SK-N-SH (cell line): ENCODE results near the gene SPOCK1. TPM values are rescaled to one million over a fixed set of nuclear protein-coding genes. Genes with fewer than 3 reads are reported as not detected.

ENCODE experiments used
- CTCF ChIA-PET: fragments of 300-600, 350-600 bp; formaldehyde crosslinking; extraction: SDS; loops from one replicate; lab custom pipeline; 2021; lab: Yijun Ruan, JAX
- POLR2A ChIA-PET: fragments of 350-600 bp; sonication (Branson Sonifier 250); formaldehyde crosslinking; extraction: SDS; loops from one replicate; lab custom pipeline; 2020; ENCODE audit warnings: antibody characterized with exemption, inconsistent platforms; lab: Yijun Ruan, JAX
- DNase-seq: peaks from one replicate; pipeline ENCODE4 v3.0.0; 2012
- H2AFZ ChIP-seq: fragments of 200-600 bp; sonication (generic); 2 replicates; pipeline ENCODE4 v1.8.1; 2016; ENCODE audit warnings: antibody characterized with exemption, mild to moderate bottlenecking, low read depth
- H3F3A ChIP-seq: fragments of 200-600 bp; sonication (generic); replicated peaks from 2 replicates; pipeline ENCODE3; 2016; ENCODE audit warnings: antibody characterized with exemption, mild to moderate bottlenecking; ENCODE audit not compliant: insufficient read depth
- H3K27ac ChIP-seq, 2 experiments: fragments of 200-500 bp in 1 of 2; fragments of 200-600 bp in 1 of 2; sonication (Bioruptor generic) in 1 of 2; sonication (generic), shearing (Covaris generic) in 1 of 2; 2 replicates each; pipeline versions ENCODE4 v1.5.1 to v1.6.1; 2014 to 2016; ENCODE audit warnings: low read depth in 2 of 2, inconsistent platforms in 1 of 2, low read length in 1 of 2, mild to moderate bottlenecking in 1 of 2, mixed read lengths in 1 of 2
- H3K27me3 ChIP-seq: fragments of 200-600 bp; sonication (generic), shearing (Covaris generic); 2 replicates; pipeline ENCODE4 v1.6.1; 2016; ENCODE audit warnings: mixed run types; ENCODE audit not compliant: insufficient read depth
- H3K36me3 ChIP-seq, 2 experiments: fragments of 200-500 bp in 1 of 2; fragments of 200-600 bp in 1 of 2; sonication (Bioruptor generic) in 1 of 2; sonication (generic) in 1 of 2; replicated peaks in 1 of 2; 2 replicates each; pipeline versions ENCODE3 to v1.5.1; 2014 to 2016; ENCODE audit warnings: low read length in 1 of 2, mild to moderate bottlenecking in 1 of 2; ENCODE audit not compliant: insufficient read depth in 2 of 2, control insufficient read depth in 1 of 2
- H3K4me1 ChIP-seq, 2 experiments: fragments of 200-500 bp in 1 of 2; fragments of 200-600 bp in 1 of 2; sonication (Bioruptor generic) in 1 of 2; sonication (generic), shearing (Covaris generic) in 1 of 2; 2 replicates each; pipeline versions ENCODE4 v1.5.1 to v1.6.1; 2014 to 2016; ENCODE audit warnings: low read depth in 1 of 2, low read length in 1 of 2, mixed run types in 1 of 2; ENCODE audit not compliant: insufficient read depth in 2 of 2, control insufficient read depth in 1 of 2
- H3K4me2 ChIP-seq: fragments of 200-600 bp; sonication (generic), shearing (Covaris generic); 2 replicates; pipeline ENCODE4 v1.6.1; 2017; ENCODE audit warnings: mixed run types
- H3K4me3 ChIP-seq, 2 experiments: fragments of 200-500 bp in 1 of 2; fragments of 200-600 bp in 1 of 2; sonication (Bioruptor generic) in 1 of 2; sonication (generic), shearing (Covaris generic) in 1 of 2; 2 replicates each; pipeline versions ENCODE4 v1.5.1 to v1.8.1; 2014 to 2016; ENCODE audit warnings: low read depth in 2 of 2, inconsistent platforms in 1 of 2, low read length in 1 of 2, mild to moderate bottlenecking in 1 of 2, mixed read lengths in 1 of 2, moderate library complexity in 1 of 2
- H3K79me2 ChIP-seq: fragments of 200-600 bp; sonication (generic); 2 replicates; pipeline ENCODE4 v1.8.1; 2017; ENCODE audit warnings: mild to moderate bottlenecking; ENCODE audit not compliant: insufficient read depth
- H3K9ac ChIP-seq: fragments of 200-600 bp; sonication (generic); 2 replicates; pipeline ENCODE4 v1.6.1; 2017; ENCODE audit warnings: mixed run types
- H3K9me2 ChIP-seq: fragments of 200-600 bp; sonication (generic); 2 replicates; pipeline ENCODE4 v1.6.1; 2017; ENCODE audit warnings: mixed run types
- H3K9me3 ChIP-seq: fragments of 200-600 bp; sonication (generic); 2 replicates; pipeline ENCODE4 v1.6.1; 2017; ENCODE audit warnings: mixed run types, mild to moderate bottlenecking, moderate library complexity
- H4K20me1 ChIP-seq: fragments of 200-600 bp; sonication (generic); 2 replicates; pipeline ENCODE4 v1.6.1; 2017; ENCODE audit warnings: mild to moderate bottlenecking, mixed run types; ENCODE audit not compliant: insufficient read depth
- CTCF ChIP-seq: fragments of 200-600 bp; sonication (generic); IDR thresholded peaks from 2 replicates; pipeline ENCODE4 v1.6.1; 2017; ENCODE audit warnings: antibody characterized with exemption, mild to moderate bottlenecking, moderate library complexity
- ELF1 ChIP-seq: IDR thresholded peaks from 2 replicates; pipeline ENCODE4 v1.4.0; 2012
- EP300 ChIP-seq, 2 experiments: IDR thresholded peaks; 2 replicates each; pipeline versions ENCODE4 v1.4.0 to v1.6.1; 2012; ENCODE audit warnings: borderline replicate concordance in 1 of 2, low read depth in 1 of 2, low read length in 1 of 2
- EZH2phosphoT487 ChIP-seq: fragments of 200-600 bp; sonication (generic); IDR thresholded peaks from 2 replicates; pipeline ENCODE4 v1.6.1; 2017; ENCODE audit warnings: low read depth, mixed run types, mild to moderate bottlenecking, antibody characterized with exemption, moderate library complexity, borderline replicate concordance
- FOXJ3 ChIP-seq: sonication (generic); formaldehyde crosslinking; IDR thresholded peaks from 2 replicates; pipeline ENCODE4 v1.5.1; 2020; ENCODE audit warnings: mild to moderate bottlenecking, missing genetic modification reagents
- GABPA ChIP-seq: IDR thresholded peaks from 2 replicates; pipeline ENCODE4 v1.4.0; 2012; ENCODE audit warnings: low read depth, mild to moderate bottlenecking
- IRF3 ChIP-seq: fragments of 150-350 bp; IDR thresholded peaks from 2 replicates; pipeline ENCODE4 v1.6.1; 2016; ENCODE audit warnings: mild to moderate bottlenecking, low read depth, low read length
- MAX ChIP-seq: IDR thresholded peaks from 2 replicates; pipeline ENCODE4 v1.4.0; 2012; ENCODE audit warnings: low read depth
- MEF2A ChIP-seq: IDR thresholded peaks from 2 replicates; pipeline ENCODE4 v1.4.0; 2012; ENCODE audit warnings: low read depth, borderline replicate concordance
- MXI1 ChIP-seq: IDR thresholded peaks from 2 replicates; pipeline ENCODE4 v1.6.1; 2012; ENCODE audit warnings: mild to moderate bottlenecking, low read depth, low read length, improper control_type of control experiment
- NFIC ChIP-seq: IDR thresholded peaks from 2 replicates; pipeline ENCODE4 v1.4.0; 2012; ENCODE audit warnings: borderline replicate concordance
- PBX3 ChIP-seq: IDR thresholded peaks from 2 replicates; pipeline ENCODE4; 2012
- POLR2AphosphoS5 ChIP-seq: IDR thresholded peaks from 2 replicates; pipeline ENCODE4 v1.6.1; 2012; ENCODE audit warnings: low read depth, low read length
- RAD21 ChIP-seq: IDR thresholded peaks from 2 replicates; pipeline ENCODE4 v1.6.1; 2012; ENCODE audit warnings: mild to moderate bottlenecking, low read length
- SIN3A ChIP-seq: IDR thresholded peaks from 2 replicates; pipeline ENCODE4 v1.6.1; 2012; ENCODE audit warnings: low read depth, mild to moderate bottlenecking, low read length, moderate library complexity, borderline replicate concordance
- TAF1 ChIP-seq: IDR thresholded peaks from 2 replicates; pipeline ENCODE4 v1.6.1; 2012; ENCODE audit warnings: low read depth, mild to moderate bottlenecking, low read length, moderate library complexity, borderline replicate concordance
- ZBTB33 ChIP-seq: IDR thresholded peaks from 2 replicates; pipeline ENCODE4 v1.4.0; 2012; ENCODE audit warnings: low read depth, borderline replicate concordance
- WGBS: methylation state at CpG from one replicate; pipeline ENCODE4 v1.1.6; 2017; ENCODE audit warnings: low lambda C conversion rate; 5-methylcytosine and 5-hydroxymethylcytosine counted together
- polyA plus RNA-seq, 3 experiments: library from polyadenylated mRNA; depleted of rRNA; stranded (reverse); fragments of >200 nt; gene quantifications; 2 replicates each; pipeline ENCODE4 v1.2.3, GENCODE V29; 2012

Gene SPOCK1
- polyA plus RNA-seq, 1 of the 3 experiments (the other 2 are of a cell fraction) = 11.3 TPM

GRCh38 chr5:137398751-137399150 lies 100.4 kb downstream of the SPOCK1 start:
- Histone ChIP-seq H3K36me3 (no peaks in the 10 kb centered on the region), H3F3A (no peaks in the 10 kb centered on the region), H3K9me2 (no peaks in the 10 kb centered on the region), H3K4me2 (no peak overlapping the region), H3K27me3 (no peaks in the 10 kb centered on the region), H3K4me1 (peaks cover 3 to 41% of the 10 kb centered on the region in 2 experiments; a peak in 2 of 4 replicates), H3K27ac (no peak overlapping the region; a peak in 1 of 4 replicates), H4K20me1 (peaks cover 39% of the 10 kb centered on the region), H3K9me3 (no peaks in the 10 kb centered on the region), H3K9ac (no peak overlapping the region), H2AFZ (no peak overlapping the region), H3K4me3 (no peak overlapping the region), H3K79me2 (peaks cover 29% of the 10 kb centered on the region)
- WGBS = 55% methylated on average over 3 of the region's 3 CpGs
- no peak for TF ChIP-seq NFIC
- TF ChIP-seq GABPA = no peak
- TF ChIP-seq MAX = no peak
- TF ChIP-seq MXI1 = no peak
- TF ChIP-seq CTCF = no peak
- TF ChIP-seq PBX3 = no peak
- no peak for TF ChIP-seq TAF1
- TF ChIP-seq POLR2AphosphoS5 = no peak
- no peak for TF ChIP-seq ELF1
- TF ChIP-seq EZH2phosphoT487 = no peak
- no peak for TF ChIP-seq RAD21
- TF ChIP-seq EP300 (IDR thresholded peaks at IDR 0.05; ENCODE audit: borderline replicate concordance in 1 of 2, low read depth in 1 of 2, low read length in 1 of 2) = no peak
- TF ChIP-seq IRF3 = no peak
- TF ChIP-seq ZBTB33 = no peak
- no peak for TF ChIP-seq MEF2A
- no peak for TF ChIP-seq SIN3A
- TF ChIP-seq FOXJ3 (CRISPR knock-in tag) = no peak
- DNase-seq = no peak
- CTCF ChIA-PET = interaction anchor here (0.7 to 1.9 kb wide), 6 partner anchors 8 to 100 kb away, joined by 3 to 9 read pairs (median 4); partner anchors contain the start of gene SPOCK1
- POLR2A ChIA-PET = no interaction called here
